Activated T-cell treated with anti-CD3 and anti-CD28 coated beads, Interleukin-2, amount 50 U/mL, for 4 hours (primary cell): Measurements from ENCODE around the gene USP34. TPM values are rescaled to one million over a fixed set of nuclear protein-coding genes. Genes with fewer than 3 reads are reported as not detected.

Source experiments
- ATAC-seq, 2 donors: fragments of 200-7000 bp; cut with Tn5 transposase; one replicate each; pipeline ENCODE4 v1.10.0; 2021
- DNase-seq: peaks from one replicate; pipeline ENCODE4 v3.0.0-alpha.2; 2020
- H3K27me3 Mint-ChIP-seq: one replicate; pipeline ENCODE4 v1.8.0; 2021; ENCODE audit warnings: low read depth, mixed read lengths
- H3K36me3 Mint-ChIP-seq: one replicate; pipeline ENCODE4 v1.8.0; 2022; ENCODE audit warnings: mixed read lengths; ENCODE audit not compliant: insufficient read depth
- H3K4me1 Mint-ChIP-seq: one replicate; pipeline ENCODE4 v1.8.0; 2021; ENCODE audit warnings: low read depth, mixed read lengths
- H3K4me3 Mint-ChIP-seq: one replicate; pipeline ENCODE4 v1.8.0; 2021; ENCODE audit warnings: mild to moderate bottlenecking, moderate library complexity, mixed read lengths
- H3K9me3 Mint-ChIP-seq: one replicate; pipeline ENCODE4 v1.8.0; 2021; ENCODE audit warnings: mixed read lengths
- total RNA-seq, 3 donors: library from RNA; stranded (reverse); gene quantifications; one replicate each; pipeline ENCODE4 v1.2.1, GENCODE V29; 2021

Gene USP34
- total RNA-seq, 3 donors from 2014 or later, result 57.0 to 58.1 (median 58.1) TPM

DNA sequence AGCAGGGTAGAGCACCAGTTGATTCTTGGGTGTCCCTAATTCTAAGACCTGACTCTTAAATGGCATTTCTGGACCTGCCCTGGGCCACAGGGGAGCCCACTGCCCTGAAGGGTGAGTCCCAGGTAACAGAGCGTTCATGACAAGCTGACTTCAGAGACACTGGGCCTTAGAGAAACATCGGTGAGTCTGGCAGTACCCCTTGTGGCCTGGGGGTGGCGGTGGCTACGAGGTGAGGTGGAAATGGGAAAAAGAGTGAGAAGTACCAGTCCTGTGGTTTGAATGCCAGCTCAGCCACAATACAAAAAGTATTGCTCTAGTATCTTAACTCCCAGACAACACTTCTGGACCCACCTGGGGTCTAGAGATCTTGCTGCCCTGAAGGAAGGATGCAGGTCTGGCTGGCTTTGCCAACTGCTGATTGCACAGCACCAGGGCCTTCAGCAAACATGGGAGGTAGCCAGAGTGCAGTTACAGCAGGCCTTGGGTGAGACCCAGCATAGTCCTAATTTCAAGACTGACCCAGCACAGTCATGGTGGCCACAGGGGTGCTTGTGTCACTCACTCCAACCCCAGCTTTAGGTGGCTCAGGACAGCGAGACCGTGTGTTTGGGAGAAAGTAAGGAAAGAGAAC, 44.5 kb downstream of the USP34 start:
- no peaks in the 10 kb centered on the region for H3K9me3 Mint-ChIP-seq
- H3K27me3 Mint-ChIP-seq, result no peaks in the 10 kb centered on the region
- ATAC-seq (peak; percentile 90), DNase-seq (peak; percentile 70)
- H3K36me3 Mint-ChIP-seq, result no peaks in the 10 kb centered on the region
- peaks cover 61% of the 10 kb centered on the region for H3K4me1 Mint-ChIP-seq
- H3K4me3 Mint-ChIP-seq, result no peak overlapping the region

DNA sequence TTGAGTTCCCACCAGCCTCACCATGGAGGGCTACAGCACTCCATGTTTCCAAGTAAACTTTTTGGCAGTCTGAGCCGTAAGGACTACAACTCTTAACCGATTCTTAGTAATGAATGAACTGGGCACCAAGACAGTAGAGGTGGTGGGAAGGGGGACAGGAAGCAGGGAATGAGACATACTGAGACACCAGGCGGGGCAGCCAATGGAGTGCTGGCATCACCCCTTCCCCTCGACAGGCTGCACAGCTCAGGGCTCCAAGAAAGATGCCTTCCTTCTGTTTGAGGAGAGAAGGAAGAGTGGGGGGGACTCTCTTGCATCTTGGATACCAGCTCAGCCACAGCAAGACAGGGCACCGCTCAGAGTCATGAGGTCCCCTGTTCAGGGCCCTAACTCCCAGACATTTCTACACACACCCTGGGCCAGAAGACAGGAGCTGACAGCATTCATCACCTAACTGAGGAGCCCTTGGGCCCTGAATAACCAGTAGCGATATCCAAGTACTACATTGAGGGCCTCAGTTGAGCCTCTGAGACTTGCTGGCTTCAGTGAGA, 45.2 kb downstream of the USP34 start:
- no peaks in the 10 kb centered on the region for H3K27me3 Mint-ChIP-seq
- H3K4me3 Mint-ChIP-seq, result no peak overlapping the region
- H3K36me3 Mint-ChIP-seq, result no peaks in the 10 kb centered on the region
- no peaks in the 10 kb centered on the region for H3K9me3 Mint-ChIP-seq
- DNase-seq (no peak), ATAC-seq (peak; percentile 22 to 43)
- H3K4me1 Mint-ChIP-seq, result peaks cover 64% of the 10 kb centered on the region

DNA sequence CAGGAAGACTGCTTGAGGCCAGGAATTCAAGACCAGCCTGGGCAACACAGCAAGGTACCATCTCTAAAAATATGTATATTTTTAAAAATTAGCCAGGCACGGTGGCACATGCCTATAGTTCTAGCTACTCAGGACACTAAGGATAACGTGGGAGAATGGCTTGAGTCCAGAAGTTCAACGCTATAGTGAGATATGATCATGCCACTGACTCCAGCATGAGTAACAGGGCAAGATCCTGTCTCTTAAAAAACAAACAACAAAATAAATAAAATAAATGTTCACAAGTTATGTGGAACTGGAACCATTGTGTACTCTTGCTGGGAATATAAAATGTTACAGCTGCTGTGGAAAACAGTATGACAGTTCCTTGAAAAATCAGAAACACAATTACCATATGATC, 47.2 kb downstream of the USP34 start:
- no peaks in the 10 kb centered on the region for H3K27me3 Mint-ChIP-seq
- ATAC-seq (no peak), DNase-seq (no peak)
- no peaks in the 10 kb centered on the region for H3K36me3 Mint-ChIP-seq
- H3K4me3 Mint-ChIP-seq, result no peak overlapping the region
- peaks cover 78% of the 10 kb centered on the region for H3K4me1 Mint-ChIP-seq
- no peaks in the 10 kb centered on the region for H3K9me3 Mint-ChIP-seq

DNA sequence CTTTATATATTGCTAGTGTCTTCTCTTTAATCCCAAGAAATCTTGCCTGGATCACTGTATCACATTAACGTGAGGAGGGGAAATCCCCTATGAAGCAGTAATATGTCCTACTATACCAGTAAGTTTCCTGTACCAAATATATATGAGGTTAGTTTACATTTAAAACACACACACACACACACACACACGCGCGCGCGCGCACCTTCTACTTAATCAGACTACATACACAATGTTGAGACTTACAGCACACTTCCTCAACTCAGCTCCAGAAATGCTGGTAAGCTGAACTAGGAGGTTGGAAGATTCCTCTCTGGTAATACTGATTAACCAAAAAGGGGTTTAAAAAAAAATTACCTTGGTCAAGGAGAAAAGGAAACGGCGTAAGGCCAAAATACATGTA, 49.3 kb downstream of the USP34 start:
- Mint-ChIP-seq H3K9me3 (no peaks in the 10 kb centered on the region), H3K36me3 (peaks cover 3% of the 10 kb centered on the region), H3K4me1 (peaks cover 70% of the 10 kb centered on the region), H3K27me3 (no peaks in the 10 kb centered on the region), H3K4me3 (no peak overlapping the region)
- DNase-seq (peak; percentile 25), ATAC-seq (no peak)

DNA sequence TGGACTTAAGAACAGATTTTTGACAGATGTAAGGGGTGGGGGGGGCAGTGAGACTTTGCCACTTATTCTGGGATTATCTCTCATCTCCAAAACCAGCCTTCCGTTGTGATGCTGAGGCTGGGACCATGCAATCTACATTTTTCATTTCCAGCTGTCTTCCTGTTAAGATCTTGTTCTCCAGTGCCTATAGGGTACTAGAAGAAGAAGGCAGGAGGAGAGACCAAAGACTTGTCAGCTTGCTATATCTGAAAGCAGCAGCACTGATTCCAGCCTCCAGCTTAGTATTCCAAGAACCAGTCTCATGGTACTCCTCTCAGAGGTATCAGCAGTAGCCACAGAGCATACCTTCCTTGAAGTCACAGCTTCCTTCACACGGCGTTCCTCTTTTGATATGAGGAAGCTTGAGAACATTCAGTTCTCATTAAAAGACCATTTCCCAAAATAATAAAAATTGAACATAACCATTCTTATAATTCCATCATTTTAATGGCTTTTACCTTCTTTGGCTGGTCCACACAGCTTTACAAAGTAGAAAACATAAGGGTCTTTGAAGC, 49.8 kb downstream of the USP34 start:
- no peaks in the 10 kb centered on the region for H3K9me3 Mint-ChIP-seq
- DNase-seq, result no peak
- peaks cover 64% of the 10 kb centered on the region for H3K4me1 Mint-ChIP-seq
- peaks cover 3% of the 10 kb centered on the region for H3K36me3 Mint-ChIP-seq
- H3K27me3 Mint-ChIP-seq, result no peaks in the 10 kb centered on the region
- no peak overlapping the region for H3K4me3 Mint-ChIP-seq
- ATAC-seq, result no peak

DNA sequence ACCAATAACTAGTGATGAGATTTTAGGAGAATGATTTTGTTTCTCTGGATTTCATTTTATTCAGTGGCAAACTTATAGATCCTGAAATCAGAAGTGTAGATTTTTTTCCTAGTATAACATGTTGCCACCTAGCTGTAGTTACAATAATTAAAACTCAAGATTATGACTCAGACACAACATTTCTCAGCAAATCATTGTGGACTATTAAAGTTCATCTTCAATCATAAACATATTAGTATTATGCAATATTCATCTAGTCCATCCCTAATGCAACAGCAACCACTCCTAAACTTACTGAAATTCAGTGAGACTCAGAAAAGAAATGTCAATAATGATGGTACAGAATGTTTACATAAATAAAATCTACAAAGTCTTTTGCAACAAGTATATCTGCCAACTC, 51.3 kb downstream of the USP34 start:
- peaks cover 56% of the 10 kb centered on the region for H3K4me1 Mint-ChIP-seq
- no peaks in the 10 kb centered on the region for H3K27me3 Mint-ChIP-seq

DNA sequence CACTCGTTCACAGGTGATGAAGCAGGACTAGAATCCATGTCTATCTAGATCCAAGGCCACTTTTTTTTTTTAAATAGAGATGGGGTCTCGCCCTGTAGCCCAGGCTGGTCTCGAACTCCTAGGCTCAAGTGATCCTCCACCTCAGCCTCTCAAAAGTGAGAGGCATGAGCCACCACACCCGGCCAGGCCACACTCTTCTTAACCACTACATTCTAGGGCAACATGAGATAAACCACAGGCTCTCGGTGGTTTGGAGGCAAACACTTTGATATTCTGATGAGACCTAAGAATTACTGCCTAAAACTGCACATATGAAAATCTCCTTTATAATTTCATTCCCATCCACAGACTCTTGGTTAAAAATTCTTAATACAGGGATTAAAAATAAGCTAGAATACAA, 51.8 kb downstream of the USP34 start:
- ATAC-seq, result peak in 1 of 2 donors; percentile 56
- Mint-ChIP-seq H3K9me3 (no peaks in the 10 kb centered on the region), H3K36me3 (peaks cover 10% of the 10 kb centered on the region), H3K4me3 (no peak overlapping the region), H3K4me1 (peaks cover 56% of the 10 kb centered on the region), H3K27me3 (no peaks in the 10 kb centered on the region)
- no peak for DNase-seq

More for the DNA sequence above, 51.3 kb downstream of the USP34 start:
- ATAC-seq (no peak), DNase-seq (no peak)
- Mint-ChIP-seq H3K9me3 (no peaks in the 10 kb centered on the region), H3K36me3 (peaks cover 7% of the 10 kb centered on the region), H3K4me3 (no peak overlapping the region)

DNA sequence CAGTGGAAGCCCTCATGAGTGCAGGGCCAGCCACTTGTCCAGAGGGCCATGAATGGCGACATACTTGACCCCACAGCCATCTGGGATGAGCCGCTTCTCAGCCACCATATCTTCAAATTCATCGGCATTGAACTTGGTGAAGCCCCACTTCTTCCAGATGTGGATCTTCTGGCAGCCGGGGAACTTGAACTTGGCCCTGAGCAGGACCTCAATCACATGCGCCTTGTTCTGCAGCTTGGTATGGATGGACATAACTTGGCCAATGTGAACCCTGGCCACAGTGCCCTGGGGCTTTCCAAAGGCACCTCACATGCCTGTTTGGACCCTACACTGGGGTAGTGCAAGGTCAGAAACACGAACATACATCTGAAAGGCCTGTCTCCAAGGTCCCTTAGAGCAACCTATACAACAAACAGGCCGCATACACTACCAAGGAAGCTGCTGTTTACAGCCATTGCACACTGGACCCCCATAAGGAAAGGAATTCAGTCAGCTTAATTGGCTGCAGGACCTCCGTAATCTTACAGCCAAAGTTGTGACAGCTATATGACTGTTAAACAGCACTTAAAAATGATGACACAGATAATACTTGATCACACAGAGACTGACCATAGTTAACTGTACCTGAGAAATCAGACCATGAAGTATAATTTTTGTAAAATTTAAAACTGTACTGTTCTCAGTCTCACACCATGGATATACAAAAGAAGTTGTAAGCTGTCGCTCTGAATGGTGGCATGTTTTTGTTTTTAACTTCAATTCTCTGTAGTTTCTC, 53.8 kb downstream of the USP34 start:
- H3K36me3 Mint-ChIP-seq, result peaks cover 10% of the 10 kb centered on the region
- ATAC-seq, result no peak
- H3K27me3 Mint-ChIP-seq, result no peaks in the 10 kb centered on the region

DNA sequence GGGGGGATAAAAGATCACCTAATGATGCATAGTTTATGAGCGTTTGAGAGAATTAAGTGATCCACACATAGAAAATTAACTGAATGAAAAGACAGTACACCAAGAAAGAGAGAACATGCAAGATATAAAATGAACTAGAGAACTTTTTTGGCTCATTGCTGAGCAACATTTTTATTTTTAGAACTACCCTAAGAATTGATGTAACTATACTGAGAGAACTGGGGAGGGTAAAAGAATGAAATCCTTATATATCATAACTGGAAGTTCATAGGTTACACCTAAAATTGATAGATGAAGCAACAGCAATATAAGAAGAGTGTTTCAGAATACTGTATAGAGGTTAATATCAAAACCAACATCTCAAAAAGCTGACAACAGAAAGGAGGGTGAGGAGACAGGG, 55.6 kb downstream of the USP34 start:
- Mint-ChIP-seq H3K9me3 (no peaks in the 10 kb centered on the region), H3K36me3 (peaks cover 18% of the 10 kb centered on the region), H3K4me3 (no peak overlapping the region), H3K4me1 (peaks cover 38% of the 10 kb centered on the region), H3K27me3 (no peaks in the 10 kb centered on the region)
- DNase-seq (no peak), ATAC-seq (no peak)

More for the DNA sequence above, 53.8 kb downstream of the USP34 start:
- DNase-seq, result no peak
- Mint-ChIP-seq H3K9me3 (no peaks in the 10 kb centered on the region), H3K4me3 (no peak overlapping the region), H3K4me1 (peaks cover 42% of the 10 kb centered on the region)

DNA sequence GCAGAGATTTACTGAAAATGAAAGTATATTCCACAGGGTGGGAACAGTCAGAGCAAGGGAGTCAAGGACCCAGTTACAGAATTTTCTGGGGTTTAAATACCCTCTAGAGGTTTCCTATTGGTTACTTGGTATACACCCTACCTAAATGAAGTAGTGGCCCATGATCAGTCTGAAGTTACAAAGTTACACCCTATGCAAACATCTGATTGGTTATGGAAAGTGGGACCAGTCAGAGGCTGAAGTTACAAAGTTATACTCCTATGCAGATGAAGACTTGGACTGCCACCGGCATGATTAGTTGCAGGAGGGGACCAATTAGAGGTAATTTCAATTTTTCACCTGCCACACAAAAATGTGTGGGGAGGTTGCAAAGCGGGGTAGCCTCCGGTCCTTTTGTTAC, 56.2 kb downstream of the USP34 start:
- DNase-seq (no peak), ATAC-seq (no peak)
- Mint-ChIP-seq H3K4me3 (no peak overlapping the region), H3K9me3 (no peaks in the 10 kb centered on the region), H3K27me3 (no peaks in the 10 kb centered on the region), H3K36me3 (peaks cover 21% of the 10 kb centered on the region), H3K4me1 (peaks cover 35% of the 10 kb centered on the region)

DNA sequence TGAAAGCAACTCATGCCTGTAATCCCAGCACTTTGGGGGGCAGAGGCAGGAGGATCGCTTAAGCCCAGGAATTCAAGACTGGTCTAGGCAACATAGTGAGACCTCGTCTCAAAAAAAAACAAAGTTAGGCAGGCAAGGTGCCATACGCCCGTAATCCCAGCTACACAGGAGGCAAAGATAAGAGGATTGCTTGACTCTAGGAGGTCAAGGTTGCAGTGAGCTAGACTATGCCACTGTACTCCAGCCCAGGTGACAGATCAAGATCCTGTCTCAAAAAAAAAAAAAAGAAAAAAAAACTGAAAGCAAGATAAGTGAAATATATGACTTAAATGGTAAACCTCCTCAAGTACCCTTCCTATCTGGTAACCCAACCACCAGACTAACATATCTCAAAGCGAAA, 59.8 kb downstream of the USP34 start:
- Mint-ChIP-seq H3K36me3 (peaks cover 26% of the 10 kb centered on the region), H3K27me3 (no peaks in the 10 kb centered on the region), H3K9me3 (no peaks in the 10 kb centered on the region), H3K4me3 (no peak overlapping the region), H3K4me1 (peaks cover 24% of the 10 kb centered on the region)
- ATAC-seq (no peak), DNase-seq (no peak)

DNA sequence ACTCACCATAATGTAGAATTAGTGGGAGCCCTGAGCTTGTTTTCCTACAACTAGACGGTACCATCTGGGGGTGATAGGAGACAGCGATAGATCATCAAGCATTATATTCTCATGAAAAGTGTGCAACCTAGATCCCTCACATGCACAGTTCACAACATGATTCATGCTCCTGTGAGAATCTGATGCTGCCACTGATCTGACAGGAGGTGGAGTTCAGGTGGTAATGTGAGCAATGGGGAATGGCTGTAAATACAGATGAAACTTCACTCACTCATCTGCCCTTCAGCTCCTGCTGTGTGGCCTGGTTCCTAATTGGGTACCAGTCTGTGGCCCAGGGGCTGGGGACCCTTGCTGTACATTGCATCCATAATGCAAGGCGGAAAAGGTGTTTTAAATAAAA, 60.7 kb downstream of the USP34 start:
- H3K36me3 Mint-ChIP-seq, result peaks cover 31% of the 10 kb centered on the region
- ATAC-seq, result no peak
- no peak overlapping the region for H3K4me3 Mint-ChIP-seq
- no peaks in the 10 kb centered on the region for H3K27me3 Mint-ChIP-seq
- H3K4me1 Mint-ChIP-seq, result peaks cover 24% of the 10 kb centered on the region
- no peaks in the 10 kb centered on the region for H3K9me3 Mint-ChIP-seq
- DNase-seq, result no peak

DNA sequence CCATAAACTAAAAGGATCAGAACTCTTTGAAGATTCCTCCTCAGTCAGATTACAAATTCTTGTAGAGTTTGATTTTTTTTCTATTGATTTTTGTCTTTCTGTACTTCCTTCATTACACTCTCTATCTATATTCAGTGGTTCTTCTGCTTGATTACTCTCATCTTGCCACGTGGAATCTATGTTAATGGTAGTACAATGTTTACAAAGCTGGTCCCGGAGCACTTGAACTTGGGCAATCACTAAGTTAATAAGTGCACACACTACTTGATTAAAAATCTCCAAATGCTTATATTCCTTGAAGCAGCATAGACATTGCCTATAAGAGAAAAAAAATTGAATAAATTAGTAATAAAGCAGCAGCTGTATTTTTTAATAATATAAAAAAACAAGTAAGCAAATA, 65.1 kb downstream of the USP34 start:
- Mint-ChIP-seq H3K27me3 (no peaks in the 10 kb centered on the region), H3K36me3 (peaks cover 23% of the 10 kb centered on the region), H3K4me3 (no peak overlapping the region), H3K4me1 (peaks cover 7% of the 10 kb centered on the region), H3K9me3 (no peaks in the 10 kb centered on the region)
- no peak for DNase-seq
- ATAC-seq, result no peak

DNA sequence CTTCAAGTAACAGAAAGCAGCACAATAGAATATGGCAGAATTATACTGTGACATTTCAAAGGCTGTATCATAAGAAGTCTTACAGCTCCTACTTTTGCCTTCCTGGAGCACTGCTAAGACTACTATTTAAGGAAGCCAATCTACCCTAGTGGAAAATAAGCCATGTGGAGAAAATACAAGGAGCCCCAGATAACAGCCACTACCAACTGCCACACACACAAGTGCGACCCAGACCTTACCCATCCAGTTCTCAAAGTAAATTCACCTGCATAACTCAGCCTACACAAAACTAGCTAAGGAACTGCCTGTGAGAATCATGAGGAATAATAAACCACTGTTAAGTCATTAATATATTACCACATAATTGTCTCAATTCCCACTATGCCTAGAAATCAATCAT, 66.4 kb downstream of the USP34 start:
- ATAC-seq (no peak), DNase-seq (no peak)
- H3K27me3 Mint-ChIP-seq, result no peaks in the 10 kb centered on the region
- peaks cover 1% of the 10 kb centered on the region for H3K4me1 Mint-ChIP-seq
- no peak overlapping the region for H3K4me3 Mint-ChIP-seq
- H3K9me3 Mint-ChIP-seq, result no peaks in the 10 kb centered on the region
- peaks cover 16% of the 10 kb centered on the region for H3K36me3 Mint-ChIP-seq

DNA sequence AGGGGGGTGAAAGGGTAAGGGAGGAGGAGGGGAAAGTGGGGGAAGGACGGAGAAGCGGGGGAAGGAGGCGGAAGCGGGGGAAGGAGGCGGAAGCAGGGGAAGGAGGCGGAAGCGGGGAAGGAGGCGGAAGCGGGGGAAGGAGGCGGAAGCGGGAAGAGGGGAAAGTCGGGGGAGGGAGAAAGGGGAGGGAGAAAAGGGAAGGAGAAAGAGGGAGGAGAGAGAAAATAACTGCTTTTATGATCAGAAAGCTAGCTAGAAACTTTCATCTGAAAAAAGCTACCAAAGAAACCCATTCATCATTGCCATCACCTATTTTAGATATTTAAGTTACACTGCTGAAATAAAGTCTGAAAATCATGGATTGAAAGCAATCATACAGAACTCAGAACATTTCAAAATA, 72.5 kb downstream of the USP34 start:
- H3K9me3 Mint-ChIP-seq, result no peaks in the 10 kb centered on the region
- H3K4me3 Mint-ChIP-seq, result no peak overlapping the region
- ATAC-seq (no peak), DNase-seq (no peak)
- no peaks in the 10 kb centered on the region for H3K4me1 Mint-ChIP-seq
- peaks cover 7% of the 10 kb centered on the region for H3K36me3 Mint-ChIP-seq
- no peaks in the 10 kb centered on the region for H3K27me3 Mint-ChIP-seq
